NOMO-1 treated with dmso at 0.1 percent for 144 hours (cell line): ENCODE results near the gene RNF2.

ENCODE experiments used
- DNase-seq: peaks from one replicate; lab custom pipeline; 2025; ENCODE audit not compliant: unreplicated experiment; lab: John Stamatoyannopoulos, UW

RNF2 gene

GRCh38 chr1:185091480-185091879 is 46.1 kb downstream of the RNF2 start:
- DNase-seq, result no peak

GRCh38 chr1:185094761-185095160 is 49.4 kb downstream of the RNF2 start:
- no peak for DNase-seq

GRCh38 chr1:185096531-185096930 is 51.2 kb downstream of the RNF2 start:
- DNase-seq, result no peak

- DNase-seq, result no peak
These were observed 58.7 kb downstream of the RNF2 start for GRCh38 chr1:185104083-185104482.

GRCh38 chr1:185105121-185105520 is 59.8 kb downstream of the RNF2 start:
- no peak for DNase-seq

GRCh38 chr1:185108321-185108720 is 63.0 kb downstream of the RNF2 start:
- DNase-seq, result no peak

GRCh38 chr1:185110145-185110544 is 64.8 kb downstream of the RNF2 start:
- DNase-seq, result no peak

- no peak for DNase-seq
These were observed 66.5 kb downstream of the RNF2 start for GRCh38 chr1:185111873-185112272.

- no peak for DNase-seq
These were observed 67.0 kb downstream of the RNF2 start for GRCh38 chr1:185112356-185112755.

GRCh38 chr1:185129708-185130107 is 84.3 kb downstream of the RNF2 start:
- DNase-seq, result no peak

GRCh38 chr1:185132534-185132933 is 87.2 kb downstream of the RNF2 start:
- no peak for DNase-seq

- no peak for DNase-seq
These were observed 92.7 kb downstream of the RNF2 start for GRCh38 chr1:185137896-185138545.

GRCh38 chr1:185139246-185139645 is 93.9 kb downstream of the RNF2 start:
- no peak for DNase-seq

GRCh38 chr1:185144233-185144632 is 98.9 kb downstream of the RNF2 start:
- no peak for DNase-seq

- DNase-seq, result no peak
These were observed 105.9 kb downstream of the RNF2 start for GRCh38 chr1:185151215-185151614.
